Endothelial cell of umbilical vein (primary cell): ENCODE results near the gene RAB20. TPM values are rescaled to one million over a fixed set of nuclear protein-coding genes. Genes with fewer than 3 reads are reported as not detected.

Experiments used
- BruUV-seq: library from RNA; stranded (reverse); fragments of 400-500 nt; replicated peaks from 2 replicates; lab custom pipeline; 2021; lab: Mats Ljungman, UMichigan
- CTCF ChIA-PET: fragments of 300-600, 350-600 bp; sonication (Branson Sonifier 250); formaldehyde crosslinking; loops from one replicate; lab custom pipeline; 2021; ENCODE audit warnings: antibody characterized with exemption, inconsistent platforms; lab: Charles Lee
- POLR2A ChIA-PET: fragments of 300-600, 350-600 bp; sonication (Branson Sonifier 250); formaldehyde crosslinking; loops from one replicate; lab custom pipeline; 2021; ENCODE audit warnings: antibody characterized with exemption, inconsistent platforms; lab: Charles Lee
- DNase-seq: peaks from one replicate; pipeline ENCODE4 v3.0.0-alpha.2; 2011; ENCODE audit warnings: low read depth, low spot score
- FAIRE-seq: peaks from 2 replicates; lab custom pipeline; 2011; peaks lifted over from hg19 to GRCh38; lab: Jason Lieb, UNC
- H2AFZ ChIP-seq: 2 replicates; pipeline ENCODE4 v1.6.0; 2012; ENCODE audit warnings: low read depth, low read length, control low read depth, inconsistent platforms
- H3K27ac ChIP-seq: 2 replicates; pipeline ENCODE4 v1.5.1; 2011; ENCODE audit warnings: low read depth, mild to moderate bottlenecking, control low read depth, low read length, moderate library complexity; ENCODE audit not compliant: insufficient read depth
- H3K27me3 ChIP-seq, 2 experiments: 2 replicates each; pipeline versions ENCODE4 v1.6.0 to v1.6.1; 2011; ENCODE audit warnings: low read length in 2 of 2, mixed read lengths in 1 of 2; ENCODE audit not compliant: control insufficient read depth in 2 of 2, insufficient read depth in 2 of 2
- H3K36me3 ChIP-seq, 2 experiments: 2 replicates in 1 of 2; 3 replicates in 1 of 2; pipeline ENCODE4 v1.5.1; 2011; ENCODE audit warnings: low read length in 2 of 2, mild to moderate bottlenecking in 1 of 2, moderate library complexity in 1 of 2; ENCODE audit not compliant: control insufficient read depth in 2 of 2, insufficient read depth in 2 of 2; ENCODE audit errors: extremely low read depth in 1 of 2
- H3K4me1 ChIP-seq: 3 replicates; pipeline ENCODE4 v1.5.1; 2011; ENCODE audit warnings: mild to moderate bottlenecking, low read length; ENCODE audit not compliant: control insufficient read depth, insufficient read depth; ENCODE audit errors: extremely low read depth
- H3K4me2 ChIP-seq: 2 replicates; pipeline ENCODE4 v1.6.1; 2011; ENCODE audit warnings: low read length, control low read depth, mixed read lengths; ENCODE audit not compliant: insufficient read depth
- H3K4me3 ChIP-seq, 3 experiments: fragments of 200-600 bp in 1 of 3; sonication (generic), shearing (Covaris generic) in 1 of 3; replicated peaks in 1 of 3; 2 replicates each; pipeline ENCODE4 v1.5.1; 2011 to 2016; ENCODE audit warnings: control low read depth in 3 of 3, low read length in 3 of 3, mild to moderate bottlenecking in 2 of 3, inconsistent platforms in 1 of 3, low read depth in 1 of 3, moderate library complexity in 1 of 3; ENCODE audit not compliant: insufficient read depth in 1 of 3
- H3K79me2 ChIP-seq: 2 replicates; pipeline ENCODE4 v1.6.0; 2012; ENCODE audit warnings: low read length, inconsistent platforms; ENCODE audit not compliant: control insufficient read depth, insufficient read depth
- H3K9ac ChIP-seq: replicated peaks from 2 replicates; pipeline ENCODE3; 2011; ENCODE audit warnings: low read length, control low read depth; ENCODE audit not compliant: insufficient read depth; ENCODE audit errors: extremely low read depth
- H3K9me1 ChIP-seq: replicated peaks from 3 replicates; pipeline ENCODE4 v1.6.0; 2011; ENCODE audit warnings: mild to moderate bottlenecking, low read length; ENCODE audit not compliant: control insufficient read depth, insufficient read depth; ENCODE audit errors: extremely low read depth
- H3K9me3 ChIP-seq: replicated peaks from 2 replicates; pipeline ENCODE4 v1.5.1; 2012; ENCODE audit warnings: low read length, inconsistent platforms; ENCODE audit not compliant: control insufficient read depth, insufficient read depth
- H4K20me1 ChIP-seq: replicated peaks from 2 replicates; pipeline ENCODE3; 2011; ENCODE audit warnings: mild to moderate bottlenecking, low read length; ENCODE audit not compliant: control insufficient read depth, insufficient read depth; ENCODE audit errors: extremely low read depth
- CTCF ChIP-seq, 2 donors: IDR thresholded peaks; 1 replicate in 1 of 2; 2 replicates in 1 of 2; pipeline ENCODE4 v1.5.1; 2011; ENCODE audit warnings: low read length in 2 of 2, mild to moderate bottlenecking in 2 of 2, moderate library complexity in 2 of 2, control low read depth in 1 of 2, inconsistent platforms in 1 of 2, low read depth in 1 of 2; ENCODE audit not compliant: insufficient read depth in 1 of 2; ENCODE audit errors: extremely low read depth in 1 of 2
- EZH2 ChIP-seq: IDR thresholded peaks from 2 replicates; pipeline ENCODE4 v1.6.1; 2012; ENCODE audit warnings: borderline replicate concordance, low read depth, mild to moderate bottlenecking, moderate library complexity, low read length, inconsistent platforms; ENCODE audit not compliant: severe bottlenecking
- FOS ChIP-seq: IDR thresholded peaks from 2 replicates; pipeline ENCODE4 v1.6.1; 2011; ENCODE audit warnings: mild to moderate bottlenecking, low read length, moderate library complexity, borderline replicate concordance; ENCODE audit not compliant: insufficient read depth
- GATA2 ChIP-seq: IDR thresholded peaks from 2 replicates; pipeline ENCODE4 v1.7.0; 2011; ENCODE audit warnings: low read depth, mild to moderate bottlenecking, moderate library complexity, mixed read lengths, low read length; ENCODE audit not compliant: insufficient read length, insufficient read depth
- JUN ChIP-seq: IDR thresholded peaks from 2 replicates; pipeline ENCODE4 v1.6.1; 2011; ENCODE audit warnings: borderline replicate concordance, low read depth; ENCODE audit not compliant: insufficient read length, insufficient read depth
- MAX ChIP-seq: IDR thresholded peaks from 2 replicates; pipeline ENCODE4 v1.6.1; 2011; ENCODE audit not compliant: insufficient read depth, insufficient read length
- MYC ChIP-seq: IDR thresholded peaks from one replicate; pipeline ENCODE4 v1.6.1; 2011; ENCODE audit warnings: mild to moderate bottlenecking, low read depth, low read length
- POLR2A ChIP-seq: IDR thresholded peaks from 2 replicates; pipeline ENCODE4 v1.6.1; 2012; ENCODE audit warnings: low read depth, mild to moderate bottlenecking, control low read depth, low read length
- POLR2AphosphoS5 ChIP-seq: IDR thresholded peaks from 2 replicates; pipeline ENCODE4 v1.6.1; 2012; ENCODE audit warnings: low read depth, mild to moderate bottlenecking, control low read depth, low read length, moderate library complexity; ENCODE audit not compliant: insufficient read depth
- dilution Hi-C: fragments of 300-500 bp; cut with MboI; formaldehyde crosslinking; loops from one replicate; pipeline ENCODE4 v1.15.0; 2019; ENCODE audit warnings: low sequenced_read_pairs; ENCODE audit not compliant: extremely low pct_ligation_motif_present
- intact Hi-C: fragments of 100-400 bp; cut with micrococcal nuclease; formaldehyde crosslinking; loops from one replicate; pipeline ENCODE4 v1.10.0; 2022
- polyA plus RNA-seq, 4 experiments: library from polyadenylated mRNA; depleted of rRNA in 3 of 4; stranded (reverse) in 3 of 4; unstranded in 1 of 4; fragments of >200 nt; gene quantifications; 2 replicates each; pipeline versions ENCODE4 v1.2.1 to v1.2.3, GENCODE V29; 2011 to 2012; ENCODE audit warnings: missing spikeins in 1 of 4
- total RNA-seq: library from RNA; stranded (reverse); gene quantifications from 2 replicates; pipeline ENCODE4 v1.2.3, GENCODE V29; 2021

RAB20 gene
- total and polyA plus RNA-seq, 2 donors (not counting 3 experiments of a cell fraction or from before 2014, with no cell fraction given), result 1.3 to 1.7 TPM

GRCh38 chr13:110480161-110480560 lies 81.4 kb downstream of the RAB20 start:
- CTCF ChIA-PET, result interaction anchor here (1.1 kb wide), 1 partner anchor 24 kb away, joined by 3 read pairs; no protein-coding TSS in a partner anchor
- dilution Hi-C loops, result no loop called here
- peaks cover 8 to 45% of the 10 kb centered on the region in 2 experiments for H3K36me3 ChIP-seq

More at GRCh38 chr13:110480161-110480560, 81.4 kb downstream of the RAB20 start:
- no peak overlapping the region for H2AFZ ChIP-seq
- H3K79me2 ChIP-seq, result no peaks in the 10 kb centered on the region
- no peak overlapping the region for H3K27ac ChIP-seq
- no peak overlapping the region for H3K4me2 ChIP-seq
- TF ChIP-seq GATA2 (no peak), POLR2AphosphoS5 (no peak), POLR2A (no peak), MAX (no peak), FOS (no peak), JUN (no peak), EZH2 (no peak), CTCF (IDR thresholded peaks at IDR 0.05; ENCODE audit: extremely low read depth in 1 of 2, insufficient read depth in 1 of 2, low read depth in 1 of 2, low read length in 2 of 2) (no peak), MYC (no peak)
- DNase-seq (no peak), FAIRE-seq (no peak)
- no TSS peak for BruUV-seq
- no peak overlapping the region for H3K9ac ChIP-seq
- H3K9me1 ChIP-seq, result no peaks in the 10 kb centered on the region
- POLR2A ChIA-PET, result no interaction called here
- no peaks in the 10 kb centered on the region for H4K20me1 ChIP-seq
- H3K4me3 ChIP-seq, result no peak overlapping the region
- no peaks in the 10 kb centered on the region for H3K27me3 ChIP-seq
- H3K4me1 ChIP-seq, result peaks cover 15% of the 10 kb centered on the region
- intact Hi-C loops, result no loop called here
- H3K9me3 ChIP-seq, result no peaks in the 10 kb centered on the region
